ENCODE data around the gene ARID3C.
"Not testable (repeated sequence)": the region's sequence is repeated elsewhere in the genome, so short reads cannot be mapped to it uniquely, and the experiment has no call there.

The ARID3C gene

GRCh38 chr9:34651876-34652601 is 23.2 kb upstream of the ARID3C start, which contains the start of gene IL11RA:
Gene IL11RA, plus strand, starts transcription at chr9:34652185. Its CDS starts 3,033 bp downstream, at chr9:34655218.
- DNase-seq = no peak

GRCh38 chr9:34651321-34651720 is 22.5 kb upstream of the ARID3C start:
- no peak for DNase-seq

- no peak for DNase-seq
These were observed 21.9 kb upstream of the ARID3C start for GRCh38 chr9:34650816-34651215.

DNA sequence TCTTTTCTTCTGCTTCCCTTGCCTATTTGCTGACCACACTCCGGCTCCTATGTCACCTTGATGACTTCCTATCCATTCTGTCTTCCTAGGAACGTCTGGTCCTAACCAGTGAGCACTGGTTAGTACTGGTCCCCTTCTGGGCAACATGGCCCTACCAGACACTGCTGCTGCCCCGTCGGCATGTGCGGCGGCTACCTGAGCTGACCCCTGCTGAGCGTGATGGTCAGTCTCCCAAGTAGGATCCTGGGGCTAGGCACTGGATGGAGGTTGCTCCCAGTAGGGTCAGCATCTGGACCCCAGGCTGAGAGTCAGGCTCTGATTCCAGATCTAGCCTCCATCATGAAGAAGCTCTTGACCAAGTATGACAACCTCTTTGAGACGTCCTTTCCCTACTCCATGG is 19.8 kb upstream of the ARID3C start:
- DNase-seq = no peak

DNA sequence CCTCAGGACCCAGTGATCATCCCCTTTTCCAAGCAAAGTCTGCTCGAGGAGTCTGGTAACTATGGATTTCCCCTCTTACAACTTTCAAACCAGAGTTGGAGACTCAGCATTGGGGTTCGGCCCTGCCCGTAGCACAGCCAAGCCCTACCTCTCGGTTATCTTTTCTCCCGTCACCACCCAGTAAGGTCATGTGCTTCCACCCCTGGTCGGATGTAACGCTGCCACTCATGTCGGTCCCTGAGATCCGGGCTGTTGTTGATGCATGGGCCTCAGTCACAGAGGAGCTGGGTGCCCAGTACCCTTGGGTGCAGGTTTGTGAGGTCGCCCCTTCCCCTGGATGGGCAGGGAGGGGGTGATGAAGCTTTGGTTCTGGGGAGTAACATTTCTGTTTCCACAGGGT is 18.8 kb upstream of the ARID3C start:
- DNase-seq = no peak

DNA sequence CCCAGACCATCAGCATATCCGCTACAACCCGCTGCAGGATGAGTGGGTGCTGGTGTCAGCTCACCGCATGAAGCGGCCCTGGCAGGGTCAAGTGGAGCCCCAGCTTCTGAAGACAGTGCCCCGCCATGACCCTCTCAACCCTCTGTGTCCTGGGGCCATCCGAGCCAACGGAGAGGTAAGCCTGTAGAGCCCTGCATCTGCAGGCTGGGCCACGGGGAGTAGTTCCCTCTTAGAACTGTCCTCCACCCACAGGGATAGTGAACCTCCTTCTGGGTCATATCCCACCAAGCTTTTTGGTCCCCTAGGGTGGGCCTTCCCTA is 18.2 kb upstream of the ARID3C start:
- DNase-seq = no peak

- peak; percentile 64 for DNase-seq
These were observed 17.6 kb upstream of the ARID3C start, which contains the start of gene GALT for GRCh38 chr9:34646211-34647083. Gene GALT, plus strand, starts transcription at chr9:34646675. Its CDS starts 30 bp downstream, at chr9:34646705.

DNA sequence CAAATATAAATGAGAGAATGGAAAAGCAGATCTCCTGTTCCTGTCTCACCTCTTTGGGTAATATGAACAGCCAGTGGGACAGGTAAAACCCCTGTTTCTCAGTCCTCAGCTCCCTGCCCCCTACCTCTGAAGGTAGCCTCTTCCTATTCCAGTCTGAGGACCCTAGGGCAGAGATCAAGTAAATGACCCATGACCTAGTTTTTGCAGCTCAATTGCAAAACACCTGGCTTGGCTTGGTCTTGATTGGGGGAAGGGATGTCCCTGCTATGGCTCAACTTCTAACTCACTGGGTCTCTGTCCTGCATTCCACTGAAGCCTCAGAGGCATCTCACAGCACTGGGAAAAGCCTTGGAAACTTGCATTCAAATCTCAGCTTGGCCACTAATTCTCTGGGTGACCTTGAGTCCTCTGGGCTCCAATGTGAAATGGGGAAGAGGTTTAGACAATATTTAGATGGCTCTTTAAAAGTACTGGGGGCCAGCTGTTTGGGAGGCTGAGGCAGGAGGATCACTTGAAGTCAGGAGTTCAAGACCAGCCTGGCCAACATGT is 16.0 kb upstream of the ARID3C start:
- no peak for DNase-seq

- DNase-seq = no peak
These were observed 13.8 kb upstream of the ARID3C start for GRCh38 chr9:34642679-34643078.

GRCh38 chr9:34639322-34639721 is 10.5 kb upstream of the ARID3C start:
- DNase-seq = not testable (repeated sequence)

DNA sequence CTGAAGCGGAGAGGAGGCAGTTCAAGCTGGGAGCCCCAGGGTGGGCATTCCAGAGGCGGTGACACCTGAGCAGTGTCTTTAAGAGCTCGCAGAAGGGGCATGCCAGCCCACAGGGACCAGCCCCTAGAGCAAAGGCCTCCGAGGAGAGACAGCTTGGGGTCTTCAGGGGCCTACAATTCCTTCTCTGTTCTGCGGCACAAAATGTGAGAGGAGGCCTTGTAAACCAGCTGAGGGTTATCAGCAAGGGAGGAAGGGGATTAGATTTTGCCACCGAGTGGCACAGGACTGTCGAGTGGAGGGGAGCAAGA is 9.2 kb upstream of the ARID3C start:
- DNase-seq = no peak

DNA sequence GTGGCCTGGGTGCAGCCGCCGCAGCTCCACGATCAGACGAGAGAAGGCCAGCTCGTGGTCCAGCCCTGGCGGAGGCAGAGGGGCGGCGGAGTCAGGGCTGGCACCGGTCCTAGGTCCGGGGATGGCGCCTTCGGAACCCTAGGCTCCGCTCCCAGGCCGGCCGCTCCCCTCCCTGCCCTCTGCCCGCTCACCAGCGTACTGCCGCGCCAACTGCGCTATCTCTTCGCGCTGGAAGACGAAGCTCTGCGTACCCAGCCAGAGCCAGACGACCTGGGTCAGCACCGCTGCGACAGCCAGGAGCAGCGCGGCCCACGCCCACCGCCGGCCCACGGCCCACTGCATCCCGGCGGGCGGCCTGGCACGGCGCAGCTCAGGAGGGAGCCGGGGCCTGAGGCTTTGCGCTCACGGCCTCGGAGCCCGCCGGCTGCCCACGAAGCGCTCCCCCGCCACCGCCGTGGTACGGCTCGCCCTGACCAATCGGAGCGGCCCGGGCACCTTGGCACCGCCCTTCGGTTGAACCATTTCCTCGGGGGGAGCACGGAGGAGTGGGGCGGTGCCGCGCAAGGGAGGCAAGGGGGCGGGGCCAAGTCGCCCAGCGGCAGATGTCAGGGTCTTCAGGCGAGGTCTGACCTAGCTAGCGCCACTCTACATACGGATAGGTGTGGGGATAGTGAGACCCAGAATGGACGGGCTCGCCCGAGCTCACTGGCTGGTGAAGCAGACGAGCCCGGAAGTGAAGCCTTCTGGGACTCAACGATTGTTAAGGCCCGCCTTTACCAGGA is 8.7 kb upstream of the ARID3C start, which contains the start of gene SIGMAR1:
Gene SIGMAR1, minus strand, starts transcription at position 432 of the 782 bp plus-strand sequence. Its CDS starts 90 bp downstream, at position 342.
- DNase-seq = peak; percentile 66

- no peak for DNase-seq
These were observed 8.0 kb upstream of the ARID3C start for GRCh38 chr9:34636791-34637355.

DNA sequence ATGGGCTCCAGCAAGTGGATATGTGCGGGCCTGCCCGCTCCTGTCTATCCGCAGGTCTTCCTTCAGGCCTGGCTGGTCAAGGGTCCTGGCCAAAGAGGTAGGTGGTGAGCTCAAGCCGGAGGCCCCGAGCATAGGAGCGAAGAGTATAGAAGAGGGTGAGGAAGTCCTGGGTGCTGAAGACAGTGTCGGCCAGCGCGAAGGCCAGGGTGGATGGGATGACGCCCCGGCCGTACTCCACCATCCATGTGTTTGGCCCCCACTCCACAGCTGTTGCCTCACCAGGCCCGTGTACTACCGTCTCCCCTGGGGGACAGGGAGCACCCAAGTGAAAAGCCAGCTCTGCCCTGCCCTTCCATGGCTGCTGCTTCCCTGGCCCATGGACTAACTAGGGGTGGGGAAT is 6.7 kb upstream of the ARID3C start:
- DNase-seq = no peak

DNA sequence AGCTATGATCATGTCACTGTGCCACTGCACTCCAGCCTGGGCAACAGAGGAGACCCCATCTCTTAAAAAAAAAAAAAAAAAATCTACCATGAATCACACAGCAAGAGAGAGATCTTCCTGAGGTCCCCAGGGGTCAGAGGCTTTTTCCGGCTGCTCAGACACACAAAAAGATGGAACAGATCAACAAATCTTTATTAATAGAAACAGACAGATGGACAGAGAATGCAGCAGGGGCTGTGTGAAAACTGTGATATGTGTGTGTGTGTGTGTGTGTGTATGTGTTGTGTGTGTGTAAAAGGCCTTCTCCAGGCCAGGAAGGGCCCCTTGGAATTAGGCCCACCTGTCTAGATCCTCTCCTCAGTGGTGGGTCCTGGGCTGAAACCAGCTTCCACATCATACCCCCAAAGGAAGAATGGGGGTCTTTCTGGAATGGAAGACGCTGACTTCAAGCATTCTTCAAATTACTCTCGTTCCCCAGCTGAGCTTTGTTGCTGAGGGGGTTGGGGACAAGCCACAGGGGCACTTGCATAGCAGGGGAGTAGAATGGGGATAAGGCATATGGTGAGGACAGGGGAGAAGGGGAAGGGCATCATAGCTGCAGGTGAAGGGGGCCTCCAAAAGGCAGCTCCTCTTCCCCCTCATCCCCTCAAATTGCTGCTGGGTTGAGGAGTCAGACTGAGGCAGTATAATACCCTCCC is 5.8 kb upstream of the ARID3C start:
- DNase-seq = no peak

DNA sequence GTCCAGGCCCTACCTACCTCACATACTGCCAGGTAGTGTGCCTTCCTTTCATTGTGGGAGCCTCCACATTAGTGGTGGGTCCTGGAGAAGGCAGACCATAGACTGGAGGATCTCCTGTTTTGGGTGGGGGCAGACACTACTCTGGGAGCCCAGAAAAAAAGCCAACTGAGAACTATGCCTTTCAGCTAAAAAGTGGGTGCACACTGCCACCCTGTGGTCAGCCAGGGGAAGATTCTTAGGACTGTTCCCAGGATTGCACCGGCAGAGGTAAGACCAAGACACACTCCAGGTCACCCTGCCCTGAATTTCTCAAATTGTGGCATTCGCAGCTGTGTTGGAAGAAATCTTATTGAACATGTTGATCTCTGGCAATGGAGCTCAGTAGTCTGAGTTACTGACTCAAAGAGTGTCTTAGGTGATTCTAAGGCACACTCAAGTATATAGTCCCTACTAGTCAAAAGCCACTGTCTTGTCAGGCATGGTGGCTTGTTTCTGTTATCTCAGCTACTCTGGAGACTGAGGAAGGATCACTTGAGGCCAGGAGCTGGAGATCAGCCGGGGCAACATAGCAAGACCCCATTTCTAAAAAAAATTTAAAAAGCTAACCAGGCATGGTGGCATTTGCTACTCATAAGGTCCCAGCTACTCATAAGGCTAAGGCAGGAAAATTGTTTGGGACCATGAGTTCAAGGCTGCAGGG is 5.1 kb upstream of the ARID3C start:
- DNase-seq = no peak

- no peak for DNase-seq
These were observed 4.3 kb upstream of the ARID3C start for GRCh38 chr9:34633166-34633565.

DNA sequence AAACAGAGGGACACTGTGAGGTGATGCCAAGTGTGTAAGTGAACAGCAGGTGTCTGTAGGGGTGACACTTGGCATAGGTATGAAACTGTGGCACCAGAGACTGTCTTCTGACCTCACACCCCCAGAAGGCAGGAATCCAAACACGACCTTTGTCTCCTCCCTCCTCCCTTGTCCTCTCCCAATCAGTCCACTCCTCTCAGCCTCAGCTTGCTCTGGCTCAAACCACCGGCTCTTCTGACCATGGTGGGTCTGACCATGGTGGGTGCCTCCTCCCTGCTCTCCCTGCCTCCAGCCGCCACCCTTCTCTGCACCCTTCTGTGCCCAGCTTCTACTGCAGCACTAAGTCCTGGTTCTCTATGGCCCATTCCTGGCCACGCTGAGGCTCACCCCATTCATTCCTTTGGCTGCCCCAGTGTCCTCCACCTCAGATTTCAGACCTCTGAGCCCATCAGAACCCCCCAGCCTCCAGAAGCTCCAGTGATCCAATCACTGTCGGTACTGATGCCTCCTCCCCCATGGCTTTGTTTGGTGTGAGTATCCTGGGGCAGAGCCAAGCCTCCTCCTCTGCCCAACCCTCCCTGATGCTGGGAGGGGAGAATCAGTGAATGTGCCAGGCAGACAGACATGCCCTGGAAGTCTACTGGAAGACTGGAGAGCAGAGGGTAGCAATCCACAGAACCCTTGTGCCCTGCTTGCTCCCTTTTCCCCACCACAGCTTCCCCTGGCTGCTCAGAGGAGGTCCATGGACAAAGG is 1.7 kb upstream of the ARID3C start:
- DNase-seq = no peak

GRCh38 chr9:34629491-34629808 is 584 bp upstream of the ARID3C start:
- no peak for DNase-seq

- no peak for DNase-seq
These were observed 880 bp downstream of the ARID3C start for GRCh38 chr9:34627716-34628655.

Measured in amniotic stem cell (primary cell).